ENCODE measurements around the gene CFAP97D1. TPM values are rescaled to one million over a fixed set of nuclear protein-coding genes. Genes with fewer than 3 reads are reported as not detected.
A peak's percentile ranks its signal among the peaks of the same experiment; 100 is the strongest.

CFAP97D1 gene
- total RNA-seq, 1 donor from 2014 or later, result not detected

GRCh38 chr17:43759836-43760235 lies 20.4 kb upstream of the CFAP97D1 start:
- FAIRE-seq (no peak), DNase-seq (ENCODE audit: low read depth) (peak; percentile 72)
- no peak overlapping the region for H3K4me3 ChIP-seq (ENCODE audit: low read depth, low read length)

GRCh38 chr17:43760254-43760852 lies 19.9 kb upstream of the CFAP97D1 start:
- Histone ChIP-seq H3K27me3 (ENCODE audit: control insufficient read depth, insufficient read depth, low read length) (peaks cover 9% of the 10 kb centered on the region), H3K36me3 (ENCODE audit: control insufficient read depth, insufficient read depth, low read length) (no peaks in the 10 kb centered on the region), H3K4me3 (ENCODE audit: low read depth, low read length) (no peak overlapping the region)
- TF ChIP-seq CTCF (IDR thresholded peaks at IDR 0.05; ENCODE audit: insufficient read depth, low read length, severe bottlenecking), result peak; percentile 97
- peak; percentile 95 for FAIRE-seq
- peak; percentile 90 for DNase-seq (ENCODE audit: low read depth)

More at GRCh38 chr17:43759836-43760235, 20.4 kb upstream of the CFAP97D1 start:
- H3K27me3 ChIP-seq (ENCODE audit: control insufficient read depth, insufficient read depth, low read length), result peaks cover 10% of the 10 kb centered on the region
- no peaks in the 10 kb centered on the region for H3K36me3 ChIP-seq (ENCODE audit: control insufficient read depth, insufficient read depth, low read length)
- no peak for TF ChIP-seq CTCF (IDR thresholded peaks at IDR 0.05; ENCODE audit: insufficient read depth, low read length, severe bottlenecking)

DNA sequence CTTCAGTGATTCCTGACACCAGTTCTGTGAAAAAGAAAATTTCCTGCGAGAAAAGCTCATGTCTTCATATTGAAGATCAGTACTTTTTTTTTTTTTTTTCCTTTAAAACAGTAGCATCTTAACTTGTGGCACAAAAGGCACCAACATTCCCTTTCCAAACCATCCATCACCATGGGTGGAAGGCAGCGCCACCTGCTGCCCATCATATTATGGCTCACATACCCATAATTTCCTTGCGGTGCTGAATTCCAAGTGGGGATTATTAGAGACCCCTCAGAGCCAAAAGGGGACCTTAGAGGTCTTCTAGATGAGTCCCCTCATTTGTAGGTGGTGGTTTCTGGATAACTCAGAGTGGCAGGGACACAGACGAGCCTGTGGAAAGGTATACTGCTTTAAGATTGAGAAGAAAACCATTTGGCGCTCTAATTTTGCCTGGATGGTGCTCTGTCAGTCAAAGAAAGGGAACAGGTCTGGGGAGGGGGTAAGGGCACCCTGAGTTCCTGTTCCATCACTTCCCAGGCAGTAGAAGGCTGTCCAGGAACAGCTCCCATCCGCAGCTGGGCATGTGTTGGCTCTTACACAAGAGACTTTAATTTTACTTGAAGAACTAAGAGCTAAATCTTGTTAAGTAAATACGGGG lies 13.7 kb upstream of the CFAP97D1 start:
- FAIRE-seq (no peak), DNase-seq (ENCODE audit: low read depth) (peak; percentile 25)
- H3K36me3 ChIP-seq (ENCODE audit: control insufficient read depth, insufficient read depth, low read length), result peaks cover 7% of the 10 kb centered on the region

DNA sequence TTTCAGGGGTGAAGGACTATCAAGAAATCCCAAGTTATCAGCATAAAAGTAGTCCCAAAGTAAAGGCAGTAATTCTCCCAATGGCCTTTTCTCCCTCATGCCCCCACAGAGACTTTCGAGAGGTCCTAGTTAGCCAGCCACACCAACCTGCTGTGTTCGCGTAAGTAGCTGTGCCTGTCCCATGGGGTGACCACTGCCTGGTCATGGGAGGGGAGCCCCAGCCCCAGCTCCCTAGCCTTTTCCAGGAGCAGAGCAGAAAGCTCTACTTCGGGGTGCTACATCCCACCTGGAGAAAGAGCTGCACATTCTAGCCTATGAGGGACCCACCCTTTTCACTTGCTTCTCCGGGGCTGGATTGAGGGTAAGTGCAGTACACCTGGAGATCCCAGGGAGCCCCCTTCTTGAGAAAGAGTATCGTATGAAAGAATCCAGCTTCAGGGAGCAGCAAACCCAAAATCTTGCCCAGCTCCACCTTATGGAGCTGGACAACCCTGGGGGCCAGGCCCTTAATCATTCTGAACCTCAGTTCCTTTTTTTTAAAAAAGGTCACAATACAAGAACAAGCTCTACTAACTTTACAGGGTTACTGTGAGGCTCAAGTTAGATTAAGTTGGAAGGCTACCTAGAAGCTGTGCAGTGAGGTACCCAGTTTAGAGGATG lies 13.1 kb upstream of the CFAP97D1 start:
- no peaks in the 10 kb centered on the region for H3K27me3 ChIP-seq (ENCODE audit: control insufficient read depth, insufficient read depth, low read length)
- H3K4me3 ChIP-seq (ENCODE audit: low read depth, low read length), result no peak overlapping the region
- TF ChIP-seq CTCF (IDR thresholded peaks at IDR 0.05; ENCODE audit: insufficient read depth, low read length, severe bottlenecking), result no peak
- FAIRE-seq (no peak), DNase-seq (ENCODE audit: low read depth) (no peak)
- peaks cover 7% of the 10 kb centered on the region for H3K36me3 ChIP-seq (ENCODE audit: control insufficient read depth, insufficient read depth, low read length)

More for the DNA sequence above, 13.7 kb upstream of the CFAP97D1 start:
- no peak overlapping the region for H3K4me3 ChIP-seq (ENCODE audit: low read depth, low read length)
- peak; percentile 67 for TF ChIP-seq CTCF (IDR thresholded peaks at IDR 0.05; ENCODE audit: insufficient read depth, low read length, severe bottlenecking)
- H3K27me3 ChIP-seq (ENCODE audit: control insufficient read depth, insufficient read depth, low read length), result no peaks in the 10 kb centered on the region

- no peak for DNase-seq (ENCODE audit: low read depth)
- H3K27me3 ChIP-seq (ENCODE audit: control insufficient read depth, insufficient read depth, low read length), result no peaks in the 10 kb centered on the region
- TF ChIP-seq CTCF (IDR thresholded peaks at IDR 0.05; ENCODE audit: insufficient read depth, low read length, severe bottlenecking), result no peak
- no peak overlapping the region for H3K4me3 ChIP-seq (ENCODE audit: low read depth, low read length)
- peaks cover 7% of the 10 kb centered on the region for H3K36me3 ChIP-seq (ENCODE audit: control insufficient read depth, insufficient read depth, low read length)
- FAIRE-seq, result no peak
Observed at GRCh38 chr17:43767713-43768059, 12.5 kb upstream of the CFAP97D1 start.

Data from bronchial epithelial cell (primary cell).